Measurements from ENCODE around the gene ZNF385B.

Gene ZNF385B

GRCh38 chr2:179593323-179593722 lies 268.1 kb downstream of the ZNF385B start:
- no peak for TF ChIP-seq CTCF (IDR thresholded peaks at IDR 0.05; ENCODE audit: low read depth, low read length)
- in situ Hi-C loops (cut with HindIII; ENCODE audit: low sequenced_read_pairs): no loop called here

DNA sequence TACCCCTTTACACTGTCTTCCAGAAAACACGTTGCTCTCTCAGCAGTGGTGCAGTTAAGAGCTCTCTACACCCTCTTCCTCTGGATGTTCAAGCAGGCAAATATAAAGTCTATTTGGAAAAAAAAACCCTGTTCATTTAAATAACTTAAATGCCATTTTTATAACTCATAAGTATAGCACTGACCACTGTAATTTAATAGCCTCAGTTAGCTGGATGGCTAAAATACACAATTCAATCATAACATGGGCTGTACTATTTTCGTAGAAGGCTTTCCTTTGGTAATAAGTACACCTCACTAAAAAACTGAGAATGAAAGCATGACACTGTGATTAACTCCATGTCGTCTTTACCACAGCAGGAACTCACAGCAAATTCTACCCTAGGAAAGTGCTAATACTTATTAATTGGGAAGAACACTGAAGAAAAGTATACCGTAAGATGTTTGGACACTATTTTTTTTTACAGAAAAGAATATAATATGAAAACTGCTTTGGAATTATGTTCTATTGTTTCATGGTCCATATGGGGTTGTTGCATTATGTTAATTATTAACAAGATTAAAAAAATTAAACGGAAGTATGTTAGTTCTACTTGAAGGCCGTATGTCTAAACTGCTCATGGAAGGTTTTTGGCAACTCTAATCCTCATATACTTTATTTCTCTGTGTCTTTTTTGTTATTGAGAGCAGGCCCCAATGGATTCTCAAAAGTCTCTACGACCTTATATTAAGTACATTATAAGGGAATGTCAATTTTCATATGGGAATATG lies 269.1 kb downstream of the ZNF385B start:
- no peak overlapping the region for H3K4me3 ChIP-seq (ENCODE audit: low read depth, low read length)
- DNase-seq (ENCODE audit: low read depth, low spot score): peak; percentile 82
- TF ChIP-seq CTCF (IDR thresholded peaks at IDR 0.05; ENCODE audit: low read depth, low read length): no peak
- in situ Hi-C loops (cut with HindIII; ENCODE audit: low sequenced_read_pairs): no loop called here

More at GRCh38 chr2:179593323-179593722, 268.1 kb downstream of the ZNF385B start:
- H3K4me3 ChIP-seq (ENCODE audit: low read depth, low read length): no peak overlapping the region
- no peak for DNase-seq (ENCODE audit: low read depth, low spot score)

DNA sequence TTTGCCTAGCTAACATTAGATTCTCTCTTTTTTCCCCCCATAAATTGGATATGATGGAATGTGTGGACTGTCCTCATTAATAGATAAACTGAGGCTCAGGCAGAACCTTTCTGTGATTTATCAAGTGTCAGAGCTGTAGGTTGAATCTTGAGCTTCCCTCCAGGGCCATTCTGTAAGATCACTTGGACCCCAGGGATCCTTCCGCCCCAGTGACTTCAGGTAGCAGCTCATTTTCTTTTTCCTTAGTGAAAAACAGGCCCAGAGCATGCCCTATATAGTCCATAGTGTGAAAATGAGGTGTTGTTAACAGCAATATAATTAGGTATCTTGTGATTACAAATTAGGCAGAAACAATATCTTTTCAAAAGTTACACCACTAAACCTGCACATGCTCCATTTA lies 269.7 kb downstream of the ZNF385B start:
- DNase-seq (ENCODE audit: low read depth, low spot score): no peak
- no peak for TF ChIP-seq CTCF (IDR thresholded peaks at IDR 0.05; ENCODE audit: low read depth, low read length)
- in situ Hi-C loops (cut with HindIII; ENCODE audit: low sequenced_read_pairs): no loop called here
- H3K4me3 ChIP-seq (ENCODE audit: low read depth, low read length): no peak overlapping the region

DNA sequence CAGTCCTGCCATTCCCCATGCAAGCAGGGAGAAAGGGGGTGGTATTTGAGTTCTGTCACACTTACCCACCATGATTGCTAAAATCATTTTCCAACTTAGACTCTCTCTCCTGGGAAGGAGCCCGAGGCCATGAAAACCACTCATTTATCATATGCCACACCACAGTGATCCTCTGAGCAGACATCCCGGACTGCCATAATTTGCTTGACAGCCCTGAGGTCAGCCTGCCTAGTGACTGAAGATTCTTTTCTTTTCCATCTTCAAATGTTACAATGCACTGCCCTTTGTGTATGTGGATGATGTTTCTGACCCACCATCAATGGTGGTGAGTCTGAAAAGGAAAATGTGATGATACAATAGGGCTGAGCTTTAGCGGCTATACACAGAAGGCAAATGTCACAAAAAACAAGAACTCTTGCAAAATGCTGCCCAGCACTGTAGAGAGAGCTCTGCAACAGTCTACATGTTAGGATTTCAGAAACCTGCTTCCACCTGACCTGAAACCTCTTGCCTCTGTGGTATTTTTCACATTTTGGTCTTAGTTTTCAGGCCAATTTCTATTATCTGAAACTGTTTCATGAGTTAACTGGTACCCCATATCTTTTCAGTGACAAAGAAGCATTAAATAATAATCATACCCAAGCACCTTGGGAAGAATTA lies 272.8 kb downstream of the ZNF385B start:
- H3K4me3 ChIP-seq (ENCODE audit: low read depth, low read length): no peak overlapping the region
- no peak for TF ChIP-seq CTCF (IDR thresholded peaks at IDR 0.05; ENCODE audit: low read depth, low read length)
- no peak for DNase-seq (ENCODE audit: low read depth, low spot score)

DNA sequence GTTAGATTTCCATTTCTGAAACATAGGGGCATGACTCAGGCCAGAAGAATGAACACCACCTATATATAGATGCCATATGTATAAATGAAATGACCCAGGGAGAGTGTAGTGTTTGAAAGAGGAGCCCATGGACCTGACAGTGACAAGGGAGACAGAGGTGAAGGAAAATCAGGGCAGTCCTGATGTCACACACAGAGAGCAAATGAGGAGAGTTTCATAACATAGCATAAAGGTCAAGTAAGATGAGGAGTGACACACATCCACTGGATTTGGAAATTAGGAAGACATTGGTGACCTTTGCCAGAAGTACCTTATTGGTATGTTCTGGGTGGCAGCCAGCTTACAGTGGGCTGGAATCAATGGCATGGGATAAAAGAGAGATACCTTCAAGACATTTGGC lies 276.7 kb downstream of the ZNF385B start:
- DNase-seq (ENCODE audit: low read depth, low spot score): no peak
- no peak overlapping the region for H3K4me3 ChIP-seq (ENCODE audit: low read depth, low read length)
- in situ Hi-C loops (cut with HindIII; ENCODE audit: low sequenced_read_pairs): no loop called here
- TF ChIP-seq CTCF (IDR thresholded peaks at IDR 0.05; ENCODE audit: low read depth, low read length): no peak

More for the DNA sequence above, 272.8 kb downstream of the ZNF385B start:
- in situ Hi-C loops (cut with HindIII; ENCODE audit: low sequenced_read_pairs): no loop called here

DNA sequence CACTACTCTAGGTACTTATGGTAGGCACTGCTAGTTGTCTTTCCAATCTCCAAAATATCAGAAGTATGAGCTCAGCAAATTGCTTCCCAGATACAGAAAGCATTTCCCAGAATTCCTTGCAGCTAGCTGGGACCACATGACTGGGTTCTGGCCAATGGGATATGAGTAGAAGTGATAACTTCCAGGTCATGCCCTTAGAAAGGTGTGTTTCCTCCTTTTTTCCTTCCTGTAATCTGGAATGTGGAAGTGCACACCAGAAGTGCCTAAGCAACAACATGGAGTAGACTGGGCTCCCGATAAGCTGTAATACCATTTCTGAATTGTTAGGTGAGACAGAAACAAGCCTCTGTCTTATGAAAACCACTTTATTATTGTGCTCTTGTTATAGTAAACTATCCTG lies 279.8 kb downstream of the ZNF385B start:
- no peak for DNase-seq (ENCODE audit: low read depth, low spot score)
- in situ Hi-C loops (cut with HindIII; ENCODE audit: low sequenced_read_pairs): no loop called here
- no peak overlapping the region for H3K4me3 ChIP-seq (ENCODE audit: low read depth, low read length)
- no peak for TF ChIP-seq CTCF (IDR thresholded peaks at IDR 0.05; ENCODE audit: low read depth, low read length)

Measured in astrocyte of the spinal cord (primary cell).